ENCODE data around the gene EIF3D.
A peak's percentile ranks its signal among the peaks of the same experiment; 100 is the strongest.

The EIF3D gene

GRCh38 chr22:36571991-36572390, 43.0 kb upstream of the EIF3D start:
- CTCF ChIA-PET = interaction anchor here (1.3 to 1.4 kb wide), 2 partner anchors 186 to 202 kb away, joined by 3 read pairs; no protein-coding TSS in a partner anchor
- DNase-seq (ENCODE audit: low read depth, low spot score) = no peak
- TF ChIP-seq, protein P1, sequence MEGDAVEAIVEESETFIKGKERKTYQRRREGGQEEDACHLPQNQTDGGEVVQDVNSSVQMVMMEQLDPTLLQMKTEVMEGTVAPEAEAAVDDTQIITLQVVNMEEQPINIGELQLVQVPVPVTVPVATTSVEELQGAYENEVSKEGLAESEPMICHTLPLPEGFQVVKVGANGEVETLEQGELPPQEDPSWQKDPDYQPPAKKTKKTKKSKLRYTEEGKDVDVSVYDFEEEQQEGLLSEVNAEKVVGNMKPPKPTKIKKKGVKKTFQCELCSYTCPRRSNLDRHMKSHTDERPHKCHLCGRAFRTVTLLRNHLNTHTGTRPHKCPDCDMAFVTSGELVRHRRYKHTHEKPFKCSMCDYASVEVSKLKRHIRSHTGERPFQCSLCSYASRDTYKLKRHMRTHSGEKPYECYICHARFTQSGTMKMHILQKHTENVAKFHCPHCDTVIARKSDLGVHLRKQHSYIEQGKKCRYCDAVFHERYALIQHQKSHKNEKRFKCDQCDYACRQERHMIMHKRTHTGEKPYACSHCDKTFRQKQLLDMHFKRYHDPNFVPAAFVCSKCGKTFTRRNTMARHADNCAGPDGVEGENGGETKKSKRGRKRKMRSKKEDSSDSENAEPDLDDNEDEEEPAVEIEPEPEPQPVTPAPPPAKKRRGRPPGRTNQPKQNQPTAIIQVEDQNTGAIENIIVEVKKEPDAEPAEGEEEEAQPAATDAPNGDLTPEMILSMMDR (IDR thresholded peaks at IDR 0.05; ENCODE audit: insufficient read depth, low read length, missing control alignments) = no peak
- POLR2A ChIA-PET = no interaction called here
- H3K4me3 ChIP-seq (ENCODE audit: low read depth, low read length) = no peak overlapping the region

GRCh38 chr22:36569999-36570398, 41.0 kb upstream of the EIF3D start:
- TF ChIP-seq, protein P1 (IDR thresholded peaks at IDR 0.05; ENCODE audit: insufficient read depth, low read length, missing control alignments) = peak; percentile 63
- no peak overlapping the region for H3K4me3 ChIP-seq (ENCODE audit: low read depth, low read length)
- CTCF ChIA-PET = interaction anchor here (0.9 to 1.5 kb wide), 6 partner anchors 9 to 189 kb away, joined by 3 to 6 read pairs (median 3); no protein-coding TSS in a partner anchor
- POLR2A ChIA-PET = no interaction called here
- no peak for DNase-seq (ENCODE audit: low read depth, low spot score)

- TF ChIP-seq, protein P1 (IDR thresholded peaks at IDR 0.05; ENCODE audit: insufficient read depth, low read length, missing control alignments) = no peak
- POLR2A ChIA-PET = no interaction called here
- no peak for DNase-seq (ENCODE audit: low read depth, low spot score)
- CTCF ChIA-PET = interaction anchor here (1.2 kb wide), 2 partner anchors 14 to 24 kb away, joined by 3 read pairs; no protein-coding TSS in a partner anchor
- no peak overlapping the region for H3K4me3 ChIP-seq (ENCODE audit: low read depth, low read length)
Measured at GRCh38 chr22:36568846-36569245, 39.9 kb upstream of the EIF3D start.

- DNase-seq (ENCODE audit: low read depth, low spot score) = no peak
- ChIA-PET CTCF (interaction anchor here (0.8 to 1.2 kb wide), 4 partner anchors 10 to 22 kb away, joined by 3 to 7 read pairs (median 3); no protein-coding TSS in a partner anchor), POLR2A (no interaction called here)
Measured at GRCh38 chr22:36566720-36567119, 37.8 kb upstream of the EIF3D start.

DNA sequence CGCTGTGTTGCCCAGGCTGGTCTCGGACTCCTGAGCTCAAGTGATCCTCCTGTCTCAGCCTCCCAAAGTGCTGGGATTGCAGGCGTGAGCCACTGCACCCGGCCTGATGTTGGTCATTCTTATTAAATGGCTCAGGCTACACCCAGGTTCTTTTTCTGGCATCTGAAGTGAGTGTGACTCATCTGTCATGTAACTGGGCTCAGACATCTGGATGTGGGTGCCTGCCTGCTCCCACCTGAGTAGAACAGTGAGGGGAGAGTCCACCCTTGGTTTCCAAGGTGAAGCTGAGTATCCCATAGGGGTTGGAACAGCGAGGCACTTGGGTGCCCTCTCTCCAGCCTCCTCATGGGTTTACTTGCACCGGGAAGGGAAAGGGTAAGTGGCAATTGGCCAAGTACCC, 36.7 kb upstream of the EIF3D start:
- no peak for DNase-seq (ENCODE audit: low read depth, low spot score)
- TF ChIP-seq, protein P1 (IDR thresholded peaks at IDR 0.05; ENCODE audit: insufficient read depth, low read length, missing control alignments) = no peak
- ChIA-PET POLR2A (no interaction called here), CTCF (interaction anchor here (1.0 to 1.5 kb wide), 2 partner anchors 21 to 292 kb away, joined by 3 read pairs; no protein-coding TSS in a partner anchor)
- no peak overlapping the region for H3K4me3 ChIP-seq (ENCODE audit: low read depth, low read length)

More at GRCh38 chr22:36566720-36567119, 37.8 kb upstream of the EIF3D start:
- no peak overlapping the region for H3K4me3 ChIP-seq (ENCODE audit: low read depth, low read length)
- TF ChIP-seq, protein P1 (IDR thresholded peaks at IDR 0.05; ENCODE audit: insufficient read depth, low read length, missing control alignments) = no peak

DNA sequence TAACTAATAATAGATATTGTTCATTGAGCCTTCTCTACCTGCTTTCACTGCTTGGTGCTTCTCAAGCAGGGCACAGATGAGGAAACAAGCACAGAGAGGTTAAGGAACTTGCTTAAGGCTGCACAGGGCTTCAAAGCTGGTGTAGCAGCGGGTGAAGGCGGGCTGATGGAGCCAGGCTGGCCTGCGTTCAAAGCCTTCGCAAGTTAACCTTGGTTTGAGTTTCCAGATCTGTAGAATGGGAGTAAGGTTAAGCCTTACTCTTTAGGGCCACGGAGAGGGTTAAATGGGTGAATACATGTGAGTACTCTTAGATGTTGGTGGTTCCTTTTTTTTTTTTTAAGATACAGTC, 36.2 kb upstream of the EIF3D start:
- POLR2A ChIA-PET = no interaction called here
- DNase-seq (ENCODE audit: low read depth, low spot score) = no peak
- H3K4me3 ChIP-seq (ENCODE audit: low read depth, low read length) = no peak overlapping the region
- TF ChIP-seq, protein P1 (IDR thresholded peaks at IDR 0.05; ENCODE audit: insufficient read depth, low read length, missing control alignments) = no peak
- CTCF ChIA-PET = interaction anchor here (1.0 to 1.5 kb wide), 3 partner anchors 22 to 292 kb away, joined by 3 read pairs; no protein-coding TSS in a partner anchor
